ENCODE results near the gene GGPS1. TPM values are rescaled to one million over a fixed set of nuclear protein-coding genes. Genes with fewer than 3 reads are reported as not detected.

GGPS1 gene
- total and polyA plus RNA-seq, 2 experiments from 2014 or later, result 32.6 to 36.3 TPM

- H3K9me2 ChIP-seq (replicated peaks; ENCODE audit: insufficient read depth), result no peaks in the 10 kb centered on the region
- no peak overlapping the region for H3K4me3 ChIP-seq
- TF ChIP-seq EZH2 (IDR thresholded peaks at IDR 0.05; ENCODE audit: borderline replicate concordance), result no peak
- TF ChIP-seq, protein P1, sequence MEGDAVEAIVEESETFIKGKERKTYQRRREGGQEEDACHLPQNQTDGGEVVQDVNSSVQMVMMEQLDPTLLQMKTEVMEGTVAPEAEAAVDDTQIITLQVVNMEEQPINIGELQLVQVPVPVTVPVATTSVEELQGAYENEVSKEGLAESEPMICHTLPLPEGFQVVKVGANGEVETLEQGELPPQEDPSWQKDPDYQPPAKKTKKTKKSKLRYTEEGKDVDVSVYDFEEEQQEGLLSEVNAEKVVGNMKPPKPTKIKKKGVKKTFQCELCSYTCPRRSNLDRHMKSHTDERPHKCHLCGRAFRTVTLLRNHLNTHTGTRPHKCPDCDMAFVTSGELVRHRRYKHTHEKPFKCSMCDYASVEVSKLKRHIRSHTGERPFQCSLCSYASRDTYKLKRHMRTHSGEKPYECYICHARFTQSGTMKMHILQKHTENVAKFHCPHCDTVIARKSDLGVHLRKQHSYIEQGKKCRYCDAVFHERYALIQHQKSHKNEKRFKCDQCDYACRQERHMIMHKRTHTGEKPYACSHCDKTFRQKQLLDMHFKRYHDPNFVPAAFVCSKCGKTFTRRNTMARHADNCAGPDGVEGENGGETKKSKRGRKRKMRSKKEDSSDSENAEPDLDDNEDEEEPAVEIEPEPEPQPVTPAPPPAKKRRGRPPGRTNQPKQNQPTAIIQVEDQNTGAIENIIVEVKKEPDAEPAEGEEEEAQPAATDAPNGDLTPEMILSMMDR (IDR thresholded peaks at IDR 0.05; ENCODE audit: poor library complexity), result no peak
- peaks cover 91% of the 10 kb centered on the region for H4K20me1 ChIP-seq (ENCODE audit: insufficient read depth, poor library complexity, severe bottlenecking)
- no peak overlapping the region for H2AFZ ChIP-seq
- no peak overlapping the region for H3K27ac ChIP-seq
- no peaks in the 10 kb centered on the region for H3K36me3 ChIP-seq (replicated peaks; ENCODE audit: insufficient read depth, low read depth)
- WGBS (ENCODE audit: low lambda C conversion rate, missing lambda C conversion rate), result 91% methylated on average over 4 of the region's 4 CpGs
- H3K79me2 ChIP-seq, result peaks cover 100% of the 10 kb centered on the region
- DNase-seq (ENCODE audit: low spot score), result no peak
- no peaks in the 10 kb centered on the region for H3K27me3 ChIP-seq
- no peak overlapping the region for H3K4me2 ChIP-seq
- H3K9me3 ChIP-seq (ENCODE audit: low read depth), result no peaks in the 10 kb centered on the region
- no peaks in the 10 kb centered on the region for H3K4me1 ChIP-seq (ENCODE audit: insufficient read depth)
Observed at GRCh38 chr1:235287208-235287882, 41.0 kb upstream of the GGPS1 start.

GRCh38 chr1:235289859-235290739 lies 38.3 kb upstream of the GGPS1 start:
- no peak overlapping the region for H3K4me2 ChIP-seq
- peaks cover 97% of the 10 kb centered on the region for H4K20me1 ChIP-seq (ENCODE audit: insufficient read depth, poor library complexity, severe bottlenecking)
- H3K4me3 ChIP-seq, result no peak overlapping the region
- DNase-seq (ENCODE audit: low spot score), result no peak
- no peaks in the 10 kb centered on the region for H3K27me3 ChIP-seq
- 96% methylated on average over 12 of the region's 12 CpGs for WGBS (ENCODE audit: low lambda C conversion rate, missing lambda C conversion rate)
- H2AFZ ChIP-seq, result no peak overlapping the region
- H3K36me3 ChIP-seq (replicated peaks; ENCODE audit: insufficient read depth, low read depth), result no peaks in the 10 kb centered on the region
- H3K9me3 ChIP-seq (ENCODE audit: low read depth), result no peaks in the 10 kb centered on the region
- TF ChIP-seq EZH2 (IDR thresholded peaks at IDR 0.05; ENCODE audit: borderline replicate concordance) (no peak), EZH2phosphoT487 (IDR thresholded peaks at IDR 0.05; ENCODE audit: low read depth, severe bottlenecking, unreplicated experiment) (no peak)
- TF ChIP-seq, protein P1 (IDR thresholded peaks at IDR 0.05; ENCODE audit: poor library complexity), result no peak
- H3K9me2 ChIP-seq (replicated peaks; ENCODE audit: insufficient read depth), result no peaks in the 10 kb centered on the region
- no peak overlapping the region for H3K27ac ChIP-seq
- H3K79me2 ChIP-seq, result peaks cover 100% of the 10 kb centered on the region
- H3K4me1 ChIP-seq (ENCODE audit: insufficient read depth), result no peaks in the 10 kb centered on the region

DNA sequence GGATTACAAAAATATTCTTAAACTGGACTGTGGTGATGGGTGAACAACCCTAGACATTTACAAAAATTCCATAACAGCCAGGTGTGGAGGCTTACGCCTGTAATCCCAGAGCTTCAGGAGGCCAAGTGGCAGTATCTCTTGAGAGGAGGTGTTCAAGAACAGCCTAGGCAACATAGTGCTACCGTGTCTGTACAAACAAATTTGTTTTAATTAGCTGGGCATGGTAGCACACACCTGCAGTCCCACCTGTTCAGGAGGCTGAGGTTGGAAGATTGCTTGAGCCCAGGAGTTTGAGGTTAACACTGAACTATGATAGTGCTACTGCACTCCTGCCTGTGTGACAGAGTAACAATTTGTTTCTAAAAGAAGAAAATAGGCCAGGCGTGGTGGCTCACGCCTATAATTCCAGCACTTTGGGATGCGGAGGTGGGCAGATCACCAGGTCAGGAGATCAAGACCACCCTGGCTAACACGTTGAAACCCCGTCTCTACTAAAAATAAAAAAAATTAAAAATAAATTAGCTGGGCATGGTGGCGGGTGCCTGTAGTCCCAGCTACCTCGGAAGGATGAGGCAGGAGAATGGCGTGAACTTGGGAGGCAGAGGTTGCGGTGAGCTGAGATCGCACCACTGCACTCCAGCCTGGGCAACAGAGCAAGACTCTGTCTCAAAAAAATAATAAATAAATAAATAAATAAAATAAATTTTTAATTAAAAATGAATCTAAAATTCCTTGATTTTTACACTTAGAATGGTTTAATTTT lies 37.4 kb upstream of the GGPS1 start:
- Histone ChIP-seq H3K79me2 (peaks cover 100% of the 10 kb centered on the region), H3K9me2 (replicated peaks; ENCODE audit: insufficient read depth) (no peaks in the 10 kb centered on the region), H3K27ac (no peak overlapping the region), H3K36me3 (replicated peaks; ENCODE audit: insufficient read depth, low read depth) (no peaks in the 10 kb centered on the region), H3K4me3 (no peak overlapping the region), H4K20me1 (ENCODE audit: insufficient read depth, poor library complexity, severe bottlenecking) (peaks cover 98% of the 10 kb centered on the region), H3K4me1 (ENCODE audit: insufficient read depth) (no peaks in the 10 kb centered on the region), H3K9me3 (ENCODE audit: low read depth) (no peaks in the 10 kb centered on the region), H3K27me3 (no peaks in the 10 kb centered on the region), H2AFZ (no peak overlapping the region), H3K4me2 (no peak overlapping the region)
- TF ChIP-seq EZH2 (IDR thresholded peaks at IDR 0.05; ENCODE audit: borderline replicate concordance), result no peak
- TF ChIP-seq, protein P1 (IDR thresholded peaks at IDR 0.05; ENCODE audit: poor library complexity), result no peak
- TF ChIP-seq EZH2phosphoT487 (IDR thresholded peaks at IDR 0.05; ENCODE audit: low read depth, severe bottlenecking, unreplicated experiment), result no peak
- 92% methylated on average over 12 of the region's 12 CpGs for WGBS (ENCODE audit: low lambda C conversion rate, missing lambda C conversion rate)
- DNase-seq (ENCODE audit: low spot score), result no peak

All from hepatocyte (in vitro differentiated cells).